SU-DHL-6 (cell line): ENCODE results near the gene ZNF385A.

ENCODE experiments used
- H2AFZ ChIP-seq: fragments of 200-600 bp; sonication (generic); 2 replicates; pipeline ENCODE4 v1.6.1; 2014; ENCODE audit warnings: low read depth, mild to moderate bottlenecking, moderate library complexity, mixed read lengths, antibody characterized with exemption, low read length; ENCODE audit not compliant: severe bottlenecking
- H3F3A ChIP-seq: fragments of 200-600 bp; shearing (Covaris generic); 2 replicates; pipeline ENCODE4 v1.6.0; 2016; ENCODE audit warnings: antibody characterized with exemption, mild to moderate bottlenecking; ENCODE audit not compliant: insufficient read depth
- H3K27ac ChIP-seq: fragments of 200-600 bp; sonication (generic); 2 replicates; pipeline ENCODE4 v1.5.1; 2016; ENCODE audit warnings: low read depth, mild to moderate bottlenecking, low read length, moderate library complexity, mixed read lengths
- H3K27me3 ChIP-seq: fragments of 200-600 bp; sonication (generic), shearing (Covaris generic); 2 replicates; pipeline ENCODE4 v1.6.0; 2014; ENCODE audit warnings: mild to moderate bottlenecking, low read length
- H3K36me3 ChIP-seq: fragments of 200-600 bp; sonication (generic); 2 replicates; pipeline ENCODE4 v1.6.1; 2014; ENCODE audit warnings: mild to moderate bottlenecking, low read length, mixed read lengths
- H3K4me2 ChIP-seq: fragments of 300-600, 200-600 bp; shearing (Covaris generic), sonication (generic); 2 replicates; pipeline ENCODE4 v1.6.0; 2014; ENCODE audit warnings: low read length, low read depth, mild to moderate bottlenecking; ENCODE audit not compliant: poor library complexity, severe bottlenecking
- H3K4me3 ChIP-seq: fragments of 200-600 bp; sonication (generic); 2 replicates; pipeline ENCODE4 v1.5.1; 2014; ENCODE audit warnings: antibody characterized with exemption, low read length, mild to moderate bottlenecking, mixed read lengths; ENCODE audit not compliant: insufficient read depth, poor library complexity, severe bottlenecking
- H3K79me2 ChIP-seq: fragments of 200-600 bp; sonication (generic); 2 replicates; pipeline ENCODE4 v1.6.1; 2014; ENCODE audit warnings: mild to moderate bottlenecking, low read length, moderate library complexity; ENCODE audit not compliant: insufficient read depth
- H3K9ac ChIP-seq: fragments of 200-600 bp; sonication (generic); 2 replicates; pipeline ENCODE4 v1.7.0; 2014; ENCODE audit warnings: mild to moderate bottlenecking, low read length
- H3K9me2 ChIP-seq: fragments of 200-600 bp; sonication (generic); replicated peaks from 2 replicates; pipeline ENCODE4 v1.6.1; 2014; ENCODE audit warnings: low read length; ENCODE audit not compliant: insufficient read depth
- H3K9me3 ChIP-seq: fragments of 200-600 bp; sonication (generic); 2 replicates; pipeline ENCODE4 v1.6.1; 2014; ENCODE audit warnings: low read length, mixed read lengths; ENCODE audit not compliant: insufficient read depth
- H4K20me1 ChIP-seq: fragments of 200-600 bp; sonication (generic); 2 replicates; pipeline ENCODE4 v1.6.1; 2014; ENCODE audit warnings: low read depth, mild to moderate bottlenecking, antibody characterized with exemption, low read length, moderate library complexity, mixed read lengths
- CTCF ChIP-seq: fragments of 200-600 bp; sonication (generic); IDR thresholded peaks from one replicate; pipeline ENCODE4 v1.5.1; 2017; ENCODE audit warnings: antibody characterized with exemption, mild to moderate bottlenecking, low read length, moderate library complexity; ENCODE audit not compliant: insufficient read depth, poor library complexity, severe bottlenecking
- EZH2phosphoT487 ChIP-seq: fragments of 200-600 bp; sonication (generic), shearing (Covaris generic); conservative IDR thresholded peaks from 2 replicates; pipeline ENCODE4 v1.6.1; 2018; ENCODE audit warnings: mild to moderate bottlenecking, antibody characterized with exemption, low read length, moderate library complexity, mixed read lengths

The ZNF385A gene

GRCh38 chr12:54340846-54341245 lies 43.7 kb downstream of the ZNF385A start:
- H3F3A ChIP-seq: no peaks in the 10 kb centered on the region
- TF ChIP-seq EZH2phosphoT487: no peak
- no peak for TF ChIP-seq CTCF
- no peak overlapping the region for H3K27ac ChIP-seq
- H3K36me3 ChIP-seq: peaks cover 8% of the 10 kb centered on the region; the same call in 1 of the 2 replicates
- no peak overlapping the region for H3K4me3 ChIP-seq
- H3K4me2 ChIP-seq: no peak overlapping the region
- H3K27me3 ChIP-seq: no peaks in the 10 kb centered on the region
- no peak overlapping the region for H3K9ac ChIP-seq
- H3K9me3 ChIP-seq: no peaks in the 10 kb centered on the region
- H2AFZ ChIP-seq: no peak overlapping the region
- no peaks in the 10 kb centered on the region for H3K79me2 ChIP-seq
- H3K9me2 ChIP-seq: no peaks in the 10 kb centered on the region
- H4K20me1 ChIP-seq: no peaks in the 10 kb centered on the region

DNA sequence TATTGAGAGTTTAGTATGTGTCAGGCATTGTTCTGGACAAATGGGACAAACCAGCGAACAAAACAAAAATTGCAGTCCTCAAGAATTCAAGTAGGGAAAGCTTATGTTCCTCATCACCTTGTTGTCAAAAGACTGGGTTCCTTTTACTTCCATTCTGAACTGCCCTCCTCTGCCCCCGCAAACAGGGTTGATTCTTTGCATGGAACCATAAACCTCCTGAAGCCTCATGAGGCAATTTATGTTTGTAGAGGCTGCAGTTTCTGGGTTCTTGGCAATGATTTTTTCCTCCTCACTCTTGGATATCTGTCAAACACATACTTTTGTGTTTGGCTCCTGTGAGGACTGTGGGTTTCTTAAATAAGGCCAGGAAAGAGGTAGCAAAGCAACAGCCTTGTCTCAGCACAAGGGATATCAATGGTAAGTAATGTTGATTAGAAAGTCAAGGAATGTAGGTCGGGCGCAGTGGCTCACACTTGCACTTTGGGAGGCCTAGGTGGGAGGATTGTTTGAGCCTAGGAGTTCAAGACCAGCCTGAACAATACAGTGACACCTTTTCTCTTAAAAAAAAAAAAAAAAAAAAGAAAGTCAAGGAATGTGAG lies 45.7 kb downstream of the ZNF385A start:
- no peak overlapping the region for H2AFZ ChIP-seq
- no peak overlapping the region for H3K27ac ChIP-seq
- H3K36me3 ChIP-seq: peaks cover 7% of the 10 kb centered on the region; the same call in 1 of the 2 replicates
- H3K9ac ChIP-seq: no peak overlapping the region
- H3K27me3 ChIP-seq: no peaks in the 10 kb centered on the region
- H3K9me2 ChIP-seq: no peaks in the 10 kb centered on the region
- H3K4me3 ChIP-seq: no peak overlapping the region
- H3F3A ChIP-seq: no peaks in the 10 kb centered on the region
- no peaks in the 10 kb centered on the region for H3K9me3 ChIP-seq
- H3K4me2 ChIP-seq: no peak overlapping the region
- no peaks in the 10 kb centered on the region for H3K79me2 ChIP-seq
- TF ChIP-seq CTCF: no peak
- TF ChIP-seq EZH2phosphoT487: no peak
- H4K20me1 ChIP-seq: no peaks in the 10 kb centered on the region

DNA sequence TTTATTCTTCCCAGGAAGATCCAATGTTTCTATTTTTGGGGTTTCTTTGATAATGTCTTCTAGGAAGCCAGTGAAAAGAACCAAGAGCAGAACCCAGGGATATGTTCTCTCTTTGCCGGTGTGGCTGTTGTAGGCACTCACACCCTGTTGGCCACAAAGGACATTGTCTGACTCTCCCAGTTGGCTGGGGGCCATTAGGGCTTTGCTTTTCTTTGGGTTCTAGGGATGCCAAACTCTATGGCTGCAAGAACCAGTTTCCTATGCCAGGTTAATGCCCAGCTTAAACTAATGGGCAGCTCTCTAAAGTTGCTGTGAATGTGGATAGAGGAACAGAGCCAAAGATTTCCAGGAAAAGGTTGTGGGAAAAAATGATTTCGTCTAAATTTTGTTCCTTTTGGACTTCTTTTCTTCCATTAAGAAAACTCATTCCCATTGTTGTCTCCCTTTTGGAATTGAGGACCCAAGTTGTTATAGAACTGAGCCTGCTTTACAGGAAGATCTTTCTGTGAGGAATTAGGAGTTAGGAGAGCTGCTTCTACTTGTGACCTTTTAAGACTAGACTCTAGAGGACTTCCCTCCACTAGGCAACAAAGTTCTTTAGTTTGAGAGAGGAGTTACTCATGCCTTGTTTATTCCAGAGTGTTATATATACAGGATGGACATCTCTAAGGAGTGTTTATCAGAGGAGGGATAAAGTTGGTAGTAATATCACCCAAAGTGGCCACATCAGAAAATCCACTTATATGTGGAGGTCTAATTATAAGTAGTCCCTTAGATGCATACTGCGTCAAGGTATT lies 46.5 kb downstream of the ZNF385A start:
- H3K36me3 ChIP-seq: 0 out of 2 replicates have a peak, but pooled peaks cover under 1% of the 10 kb centered on the region
- H4K20me1 ChIP-seq: peaks cover 4% of the 10 kb centered on the region; the same call in 1 of the 2 replicates
- no peak overlapping the region for H3K27ac ChIP-seq
- H3K79me2 ChIP-seq: no peaks in the 10 kb centered on the region
- no peak overlapping the region for H3K4me2 ChIP-seq
- H3K9ac ChIP-seq: no peak overlapping the region
- no peak for TF ChIP-seq CTCF
- no peak for TF ChIP-seq EZH2phosphoT487
- no peaks in the 10 kb centered on the region for H3K9me3 ChIP-seq
- H3K27me3 ChIP-seq: no peaks in the 10 kb centered on the region
- H3K4me3 ChIP-seq: no peak overlapping the region
- no peaks in the 10 kb centered on the region for H3K9me2 ChIP-seq
- no peaks in the 10 kb centered on the region for H3F3A ChIP-seq
- no peak overlapping the region for H2AFZ ChIP-seq
